Ureter (tissue), 1 donor: Measurements from ENCODE around the gene RASD2. TPM values are rescaled to one million over a fixed set of nuclear protein-coding genes. Genes with fewer than 3 reads are reported as not detected.
"Not testable (repeated sequence)": the region's sequence is repeated elsewhere in the genome, so short reads cannot be mapped to it uniquely, and the experiment has no call there.

Experiments used
- DNase-seq: peaks from one replicate; pipeline ENCODE4 v3.0.0-alpha.2; 2020; ENCODE audit warnings: low spot score
- total RNA-seq: library from RNA; stranded (reverse); gene quantifications from one replicate; pipeline ENCODE4 v1.2.4, GENCODE V29; 2023
- donor health status: DM: yes; HTN: yes; CAD: no.

The RASD2 gene, protein sequence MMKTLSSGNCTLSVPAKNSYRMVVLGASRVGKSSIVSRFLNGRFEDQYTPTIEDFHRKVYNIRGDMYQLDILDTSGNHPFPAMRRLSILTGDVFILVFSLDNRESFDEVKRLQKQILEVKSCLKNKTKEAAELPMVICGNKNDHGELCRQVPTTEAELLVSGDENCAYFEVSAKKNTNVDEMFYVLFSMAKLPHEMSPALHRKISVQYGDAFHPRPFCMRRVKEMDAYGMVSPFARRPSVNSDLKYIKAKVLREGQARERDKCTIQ
- 8.7 TPM for total RNA-seq

DNA sequence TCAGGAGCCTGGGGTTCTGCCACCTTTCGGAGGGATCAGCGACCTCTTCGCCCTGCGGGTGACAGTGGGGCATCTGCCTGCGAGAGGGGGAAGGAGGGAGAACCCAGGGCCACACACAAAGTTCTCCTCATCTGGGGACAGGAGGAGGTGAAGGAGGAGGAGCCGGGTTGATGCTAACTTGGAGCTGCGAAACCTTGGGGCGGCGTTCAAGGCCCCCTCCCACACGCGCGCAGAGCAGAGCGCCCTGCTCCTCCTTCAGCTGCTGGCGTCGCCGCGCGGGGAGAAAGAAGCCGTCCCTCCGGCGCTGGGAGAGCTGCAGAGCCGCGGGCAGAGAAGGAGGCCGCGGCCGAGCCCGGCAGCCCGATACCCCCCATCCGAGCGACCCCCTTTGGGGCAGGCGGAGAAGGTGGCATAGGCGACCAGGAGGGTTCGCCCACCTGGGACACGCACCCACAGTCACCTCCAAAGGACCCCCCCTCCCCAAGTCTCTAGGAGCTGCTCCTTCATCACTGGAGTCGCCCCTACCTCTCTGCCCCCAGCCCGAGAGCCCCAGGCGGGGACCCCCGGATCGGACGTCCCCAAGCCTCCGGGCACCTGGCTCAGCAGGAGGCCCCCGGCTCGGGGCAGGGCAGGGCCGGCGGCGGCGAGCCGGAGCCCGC is at the start of gene RASD2:
TSS of gene RASD2 (plus strand) at position 237 of the 659 bp plus-strand sequence. CDS start 5,979 bp downstream, outside the sequence.
- DNase-seq, result no peak

DNA sequence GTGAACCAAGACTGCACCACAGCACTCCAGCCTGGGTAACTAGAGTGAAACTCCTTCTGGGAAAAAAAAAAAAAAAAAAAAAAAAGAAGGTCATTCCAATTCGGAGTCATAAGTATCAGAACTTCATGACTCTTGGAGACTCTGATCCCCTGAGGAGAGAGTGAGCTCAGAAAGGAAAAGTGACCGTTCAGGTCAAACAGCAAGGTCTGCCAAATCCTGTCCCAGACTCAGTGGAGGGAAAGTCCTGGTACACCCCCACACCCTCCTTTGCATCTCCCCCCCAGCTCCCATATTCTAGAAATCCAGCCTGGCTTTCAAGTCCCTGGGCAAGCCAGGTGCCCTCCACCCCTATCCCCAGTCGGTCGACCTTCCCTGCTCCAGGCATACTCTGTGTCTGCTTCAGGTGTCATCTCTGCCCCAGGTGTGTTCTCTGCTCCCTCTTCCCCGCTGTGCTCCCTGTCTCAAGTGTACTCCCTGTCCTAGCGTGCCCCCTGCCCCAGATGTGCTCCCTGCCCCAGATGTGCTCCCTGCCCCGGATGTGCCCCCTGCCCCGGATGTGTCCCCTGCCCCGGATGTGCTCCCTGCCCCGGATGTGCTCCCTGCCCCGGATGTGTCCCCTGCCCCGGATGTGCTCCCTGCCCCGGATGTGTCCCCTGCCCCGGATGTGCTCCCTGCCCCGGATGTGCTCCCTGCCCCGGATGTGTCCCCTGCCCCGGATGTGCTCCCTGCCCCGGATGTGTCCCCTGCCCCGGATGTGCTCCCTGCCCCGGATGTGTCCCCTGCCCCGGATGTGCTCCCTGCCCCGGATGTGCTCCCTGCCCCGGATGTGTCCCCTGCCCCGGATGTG is 49.3 kb upstream of the RASD2 start:
- DNase-seq, result not testable (repeated sequence)

DNA sequence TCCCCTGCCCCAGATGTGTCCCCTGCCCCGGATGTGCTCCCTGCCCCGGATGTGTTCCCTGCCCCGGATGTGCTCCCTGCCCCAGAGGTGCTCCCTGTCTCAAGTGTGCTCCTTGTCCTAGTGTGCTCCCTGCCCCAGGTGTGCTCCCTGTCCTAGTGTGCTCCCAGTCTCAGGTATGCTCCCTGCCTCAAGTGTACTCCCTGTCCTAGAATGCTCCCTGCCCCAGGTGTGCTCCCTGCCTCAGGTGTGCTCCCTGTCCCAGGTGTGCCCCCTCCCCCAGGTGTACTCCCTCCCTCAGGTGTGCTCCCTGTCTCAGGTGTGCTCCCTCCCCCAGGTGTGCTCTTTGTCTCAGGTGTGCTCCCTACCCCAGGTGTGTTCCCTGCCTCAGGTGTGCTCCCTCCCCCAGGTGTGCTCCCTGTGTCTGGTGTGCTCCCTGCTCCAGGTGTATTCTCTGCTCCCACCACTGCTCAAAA is 48.7 kb upstream of the RASD2 start:
- DNase-seq, result no peak

GRCh38 chr22:35493074-35493473 is 47.6 kb upstream of the RASD2 start:
- DNase-seq, result no peak

DNA sequence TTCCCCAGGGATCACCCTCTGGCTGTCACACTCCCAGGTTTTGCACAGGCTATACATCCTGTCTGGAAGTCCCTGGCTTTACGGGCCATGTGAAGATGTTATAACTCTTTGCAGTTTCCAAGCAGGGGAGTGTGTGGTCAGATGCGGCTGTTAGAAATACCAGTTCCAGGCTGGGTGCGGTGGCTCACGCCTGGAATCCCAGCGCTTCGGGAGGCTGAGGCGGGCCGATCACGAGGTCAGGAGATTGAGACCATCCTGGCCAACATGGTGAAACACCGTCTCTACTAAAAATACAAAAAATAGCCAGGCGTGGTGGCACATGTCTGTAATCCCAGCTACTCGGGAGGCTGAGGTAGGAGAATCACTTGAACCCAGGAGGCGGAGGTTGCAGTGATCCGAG is 44.9 kb upstream of the RASD2 start:
- DNase-seq, result not testable (repeated sequence)

DNA sequence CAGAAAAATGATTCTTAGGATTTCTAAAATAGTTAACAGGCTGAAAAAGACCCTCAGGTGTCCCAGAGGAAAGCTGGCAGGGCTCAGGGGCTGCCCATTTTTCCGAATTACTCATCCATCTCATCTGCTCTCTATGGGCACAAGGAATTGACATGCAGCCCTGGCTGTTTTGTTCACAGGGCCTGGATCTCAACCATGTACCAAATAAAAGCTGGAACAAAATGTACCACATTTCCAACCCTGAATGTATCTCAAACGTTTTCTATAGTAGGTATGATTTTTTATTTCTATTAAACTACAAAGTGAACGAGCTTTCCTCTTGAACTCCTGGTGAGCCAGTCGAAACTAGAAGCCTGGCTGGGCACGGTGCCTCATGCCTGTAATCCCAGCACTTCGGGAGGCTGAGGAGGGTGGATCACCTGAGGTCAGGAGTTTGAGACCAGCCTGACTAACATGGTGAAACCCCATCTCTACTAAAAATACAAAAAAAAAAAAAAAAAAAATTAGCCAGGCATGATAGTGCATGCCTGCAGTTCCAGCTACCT is 43.8 kb upstream of the RASD2 start:
- no peak for DNase-seq

GRCh38 chr22:35498026-35498800 is 42.4 kb upstream of the RASD2 start:
- no peak for DNase-seq

GRCh38 chr22:35502836-35503235 is 37.8 kb upstream of the RASD2 start:
- no peak for DNase-seq

DNA sequence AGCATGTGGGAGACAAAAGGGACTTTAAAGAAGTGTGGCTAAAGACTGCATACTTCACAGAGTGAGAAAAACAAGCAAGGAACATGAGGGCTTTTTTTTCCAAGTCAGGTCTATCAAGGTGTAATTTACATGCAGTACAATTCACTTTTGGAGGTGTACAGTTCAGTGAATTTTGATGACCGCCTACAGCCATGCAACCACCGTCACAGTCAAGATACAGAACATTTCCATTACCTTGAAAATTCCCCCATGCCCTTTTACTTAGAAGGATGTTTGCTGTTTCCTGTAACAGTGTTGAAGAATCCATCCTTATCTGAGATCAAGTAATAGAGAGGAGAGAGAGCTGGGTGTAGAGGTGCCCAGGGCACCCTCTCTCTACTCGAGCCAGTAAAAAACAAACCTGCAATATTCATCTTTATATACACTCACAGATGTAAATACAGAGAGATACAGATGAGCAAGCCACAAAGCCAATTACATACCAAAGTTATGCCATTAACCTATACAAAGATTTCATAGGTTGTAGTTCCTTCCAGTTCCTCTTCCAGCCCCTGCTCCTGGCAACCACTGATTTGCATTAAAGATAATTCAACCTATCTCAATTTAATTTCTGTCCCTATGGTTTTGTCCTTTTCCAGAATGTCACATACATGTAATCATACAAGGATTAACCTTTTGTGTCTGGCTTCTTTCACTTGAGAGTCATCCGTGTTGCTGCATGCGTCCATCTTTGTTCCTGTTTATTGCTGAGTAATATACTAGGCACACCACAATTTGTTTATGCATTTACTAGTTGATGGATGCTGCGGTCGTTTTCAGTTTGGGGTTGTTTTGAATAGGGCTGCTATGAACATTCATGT is 35.0 kb upstream of the RASD2 start:
- no peak for DNase-seq

- DNase-seq, result no peak
Measured at GRCh38 chr22:35506259-35506570, 34.4 kb upstream of the RASD2 start.

DNA sequence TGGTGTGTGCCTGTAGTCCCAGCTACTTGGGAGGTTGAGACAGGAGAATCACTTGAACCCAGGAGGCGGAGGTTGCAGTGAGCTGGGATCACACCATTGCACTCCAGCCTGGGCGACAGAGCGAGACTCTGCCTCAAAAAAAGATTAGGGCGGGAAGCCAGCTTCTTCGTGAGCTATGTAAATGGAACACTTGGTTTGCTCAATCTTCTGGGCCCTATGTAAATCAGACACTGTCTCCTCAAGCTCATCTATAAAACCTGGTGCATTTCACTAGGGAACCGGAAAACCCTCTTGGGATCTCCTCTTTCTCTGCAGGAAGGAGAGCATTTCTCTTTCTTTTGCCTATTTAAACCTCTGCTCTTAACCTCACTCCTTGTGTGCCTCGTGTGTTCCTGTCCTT is 32.8 kb upstream of the RASD2 start:
- DNase-seq, result not testable (repeated sequence)

GRCh38 chr22:35509451-35509850 is 31.2 kb upstream of the RASD2 start:
- DNase-seq, result no peak

GRCh38 chr22:35509960-35510359 is 30.7 kb upstream of the RASD2 start:
- no peak for DNase-seq

GRCh38 chr22:35510481-35510934 is 30.1 kb upstream of the RASD2 start:
- DNase-seq, result no peak

DNA sequence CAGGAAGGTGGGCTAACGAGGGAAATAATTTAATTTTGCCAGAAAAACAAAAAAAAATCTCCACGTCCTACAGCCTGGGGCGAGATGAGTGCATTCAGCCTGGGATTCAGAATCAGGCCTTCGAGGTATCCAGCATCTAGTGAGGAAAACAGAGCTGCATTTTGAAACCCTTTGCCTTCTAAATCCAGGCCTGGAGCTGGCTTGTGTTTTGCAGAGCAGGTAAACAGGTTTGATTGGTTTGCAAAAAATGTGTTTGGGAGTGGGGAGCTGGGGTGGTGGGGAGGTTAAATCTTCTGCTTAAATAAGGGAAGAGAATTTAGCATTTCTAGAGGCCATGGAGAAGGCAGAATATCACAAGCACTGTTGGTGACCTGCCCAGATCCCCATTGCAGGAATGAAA is 29.7 kb upstream of the RASD2 start:
- no peak for DNase-seq

GRCh38 chr22:35514366-35514765 is 26.3 kb upstream of the RASD2 start:
- no peak for DNase-seq

- DNase-seq, result not testable (repeated sequence)
Measured at GRCh38 chr22:35515952-35516351, 24.7 kb upstream of the RASD2 start.

DNA sequence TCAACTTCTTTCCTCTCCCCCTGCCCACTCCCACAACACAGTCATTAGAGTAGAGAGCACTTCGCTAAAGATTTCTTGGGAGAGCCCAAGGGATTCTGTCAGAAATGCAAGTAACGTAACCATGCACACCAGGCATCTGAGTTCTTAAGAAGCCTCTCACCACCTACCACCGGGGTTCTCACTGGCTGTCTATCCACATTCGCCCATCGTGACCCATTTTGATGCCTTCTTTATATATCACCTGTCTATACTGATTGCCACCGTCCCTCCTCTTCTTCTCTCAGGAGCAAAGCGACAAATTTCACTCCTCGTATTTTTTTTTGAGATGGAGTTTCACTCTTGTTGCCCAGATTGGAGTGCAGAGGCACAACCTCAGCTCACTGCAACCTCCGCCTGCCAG is 23.9 kb upstream of the RASD2 start:
- no peak for DNase-seq

- no peak for DNase-seq
Measured at GRCh38 chr22:35517207-35517606, 23.4 kb upstream of the RASD2 start.

- no peak for DNase-seq
Measured at GRCh38 chr22:35517769-35518530, 22.7 kb upstream of the RASD2 start.
